Right ventricle myocardium superior (tissue), 1 donor: ENCODE data around the gene PPP1CA. TPM values are rescaled to one million over a fixed set of nuclear protein-coding genes. Genes with fewer than 3 reads are reported as not detected.

ENCODE experiments used
- ATAC-seq: fragments of 200-7000 bp; cut with Tn5 transposase; one replicate; pipeline ENCODE4 v1.9.1; 2020; ENCODE audit warnings: mild to moderate bottlenecking; ENCODE audit not compliant: poor library complexity
- DNase-seq: peaks from one replicate; pipeline ENCODE4 v3.0.0-alpha.2; 2020
- intact Hi-C: fragments of 100-400 bp; cut with DNase I; formaldehyde crosslinking; loops from one replicate; pipeline ENCODE4 v1.11.2; 2022
- total RNA-seq: library from RNA; stranded (reverse); fragmentation: NEBNext Ultra II Directional; extraction: Animal tissue kit (Norgen Biotek cat#: 25700); gene quantifications from one replicate; pipeline ENCODE4 v1.2.1, GENCODE V29; 2021
- donor health status: DM: no; HTN: yes; CAD: no; lungs with severe emphysema.

PPP1CA gene
- total RNA-seq, 1 donor from 2014 or later, result 103 TPM

DNA sequence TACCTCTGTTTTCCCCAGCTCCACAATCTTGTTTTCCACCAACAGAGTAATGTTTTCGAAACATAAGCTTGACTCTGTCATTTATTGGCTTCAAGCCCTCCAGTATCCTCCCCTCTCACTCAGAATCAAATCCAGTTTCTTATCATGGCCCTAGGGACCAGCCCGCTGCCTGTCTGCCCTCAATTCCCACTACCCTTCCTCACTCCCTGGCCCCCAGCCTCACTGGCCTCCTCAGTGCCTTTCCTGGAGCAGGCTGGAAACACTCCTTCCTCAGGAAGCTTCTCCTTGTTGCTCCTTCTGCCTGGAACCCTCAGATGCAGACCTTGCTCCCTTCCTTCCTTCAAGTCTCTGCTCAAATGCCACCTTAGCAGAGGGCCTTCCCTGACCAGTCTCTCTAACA lies 52.2 kb downstream of the PPP1CA start:
- no peak for ATAC-seq
- DNase-seq, result no peak
- intact Hi-C loops, result loop anchor here (5.0 kb wide), 1 partner anchor 33 kb away; no protein-coding TSS in a partner anchor

DNA sequence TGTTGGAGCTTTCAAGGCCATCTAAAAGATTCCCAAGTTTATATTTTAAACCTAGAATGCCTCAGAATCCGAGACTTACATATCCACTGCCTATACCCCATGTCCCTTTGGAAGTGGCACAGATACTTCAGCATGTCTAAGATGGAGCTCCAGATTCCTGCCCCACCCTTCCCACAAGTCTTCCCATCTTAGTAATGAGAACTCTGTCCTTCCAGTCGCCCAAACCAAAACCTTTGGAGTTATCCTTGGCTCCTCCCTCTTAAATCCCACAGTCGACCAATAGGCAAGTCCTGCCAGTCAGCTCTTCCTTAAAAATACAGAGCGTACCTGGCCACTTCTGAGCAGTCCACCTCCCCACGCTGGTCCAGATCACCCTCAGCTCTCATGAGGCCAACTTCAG lies 52.6 kb downstream of the PPP1CA start:
- ATAC-seq (no peak), DNase-seq (no peak)
- intact Hi-C loops, result loop anchor here (5.0 kb wide), 1 partner anchor 33 kb away; no protein-coding TSS in a partner anchor

Other genes starting within 250 kb of the PPP1CA start
- 53.4 TPM for gene GRK2, start 135.4 kb downstream of the PPP1CA start, total RNA-seq
- 11.6 TPM for gene ANKRD13D, start 112.6 kb downstream of the PPP1CA start, total RNA-seq
- gene SSH3, start 98.3 kb downstream of the PPP1CA start, total RNA-seq, result 12.1 TPM
- gene POLD4, start 48.3 kb downstream of the PPP1CA start, total RNA-seq, result 39.9 TPM
- 0.27 TPM for gene CLCF1, start 28.3 kb downstream of the PPP1CA start, total RNA-seq
- gene RAD9A, start 9.9 kb downstream of the PPP1CA start, total RNA-seq, result 5.7 TPM
- gene TBC1D10C, start 2.2 kb upstream of the PPP1CA start, total RNA-seq, result 1.00 TPM
- 15.0 TPM for gene CARNS1, start 13.8 kb upstream of the PPP1CA start, total RNA-seq
- 24.6 TPM for gene RPS6KB2, start 26.6 kb upstream of the PPP1CA start, total RNA-seq
- gene PTPRCAP, start 35.8 kb upstream of the PPP1CA start, total RNA-seq, result 1.0 TPM
- gene CORO1B, start 41.6 kb upstream of the PPP1CA start, total RNA-seq, result 27.1 TPM
- not detected for gene GPR152, start 50.9 kb upstream of the PPP1CA start, total RNA-seq
- 0.75 TPM for gene CABP4, start 53.5 kb upstream of the PPP1CA start, total RNA-seq
- gene TMEM134, start 67.4 kb upstream of the PPP1CA start, total RNA-seq, result 82.9 TPM
- 50.6 TPM for gene AIP, start 81.2 kb upstream of the PPP1CA start, total RNA-seq
- 39.0 TPM for gene PITPNM1, start 103.5 kb upstream of the PPP1CA start, total RNA-seq
- gene CDK2AP2, start 106.3 kb upstream of the PPP1CA start, total RNA-seq, result 57.8 TPM
- not detected for gene CABP2, start 121.6 kb upstream of the PPP1CA start, total RNA-seq
- gene GSTP1, start 182.0 kb upstream of the PPP1CA start, total RNA-seq, result 361 TPM
- gene NDUFV1, start 205.1 kb upstream of the PPP1CA start, total RNA-seq, result 754 TPM
- gene NUDT8, start 228.1 kb upstream of the PPP1CA start, total RNA-seq, result 110 TPM
- 0.51 TPM for gene TBX10, start 237.9 kb upstream of the PPP1CA start, total RNA-seq
- gene ACY3, start 248.9 kb upstream of the PPP1CA start, total RNA-seq, result not detected